Left lobe of liver (tissue), 2 donors: ENCODE data around the gene ZNF90. TPM values are rescaled to one million over a fixed set of nuclear protein-coding genes. Genes with fewer than 3 reads are reported as not detected.
"Not testable (repeated sequence)": the region's sequence is repeated elsewhere in the genome, so short reads cannot be mapped to it uniquely, and the experiment has no call there.

Source experiments
- ATAC-seq: fragments of 200-7000 bp; cut with Tn5 transposase; one replicate; pipeline ENCODE4 v1.9.1; 2020; ENCODE audit warnings: mild to moderate bottlenecking, moderate library complexity
- DNase-seq: peaks from one replicate; pipeline ENCODE4 v3.0.0-alpha.2; 2020; ENCODE audit warnings: low spot score
- total RNA-seq: library from RNA; stranded (reverse); gene quantifications from one replicate; pipeline ENCODE4 v1.2.1, GENCODE V29; 2021
- donor health status: DM: no; HTN: no; CAD: no; lungs with moderate emphysema.
- donor health status: DM: no; HTN: yes; CAD: no.

Gene ZNF90
- total RNA-seq: 0.43 TPM

- ATAC-seq (peak; percentile 76), DNase-seq (peak; percentile 74)
These were observed at the start of gene ZNF90 for GRCh38 chr19:20077791-20078463. TSS of gene ZNF90 (plus strand) at chr19:20078000. CDS start at chr19:20078133, 133 bp downstream.

GRCh38 chr19:20028611-20029010 is 49.2 kb upstream of the ZNF90 start:
- DNase-seq (no peak), ATAC-seq (no peak)

- DNase-seq (no peak), ATAC-seq (no peak)
These were observed 41.9 kb upstream of the ZNF90 start for GRCh38 chr19:20035935-20036334.

GRCh38 chr19:20038358-20039202 is 39.2 kb upstream of the ZNF90 start:
- ATAC-seq (peak; percentile 60), DNase-seq (no peak)

- ATAC-seq (peak; percentile 99), DNase-seq (peak; percentile 91)
These were observed 38.5 kb upstream of the ZNF90 start, which contains the start of gene ZNF682 for GRCh38 chr19:20039203-20039723. TSS of gene ZNF682 (minus strand) at chr19:20039505. CDS start at chr19:20039345, 160 bp downstream.

- no peak for ATAC-seq
- DNase-seq: no peak
These were observed 33.1 kb upstream of the ZNF90 start for GRCh38 chr19:20044663-20045062.

GRCh38 chr19:20045742-20046141 is 32.1 kb upstream of the ZNF90 start:
- DNase-seq, ATAC-seq: not testable (repeated sequence)

- DNase-seq: peak; percentile 95
- peak; percentile 98 for ATAC-seq
These were observed 25.7 kb upstream of the ZNF90 start for GRCh38 chr19:20051841-20052768.

- not testable (repeated sequence) for ATAC-seq
These were observed 19.1 kb upstream of the ZNF90 start for GRCh38 chr19:20058738-20059137.

GRCh38 chr19:20060282-20060681 is 17.5 kb upstream of the ZNF90 start:
- DNase-seq: no peak
- no peak for ATAC-seq

More at GRCh38 chr19:20058738-20059137, 19.1 kb upstream of the ZNF90 start:
- not testable (repeated sequence) for DNase-seq

GRCh38 chr19:20066861-20067260 is 10.9 kb upstream of the ZNF90 start:
- DNase-seq (no peak), ATAC-seq (no peak)

GRCh38 chr19:20067943-20068342 is 9.9 kb upstream of the ZNF90 start:
- ATAC-seq (no peak), DNase-seq (no peak)

- DNase-seq, ATAC-seq: not testable (repeated sequence)
These were observed 9.2 kb upstream of the ZNF90 start for GRCh38 chr19:20068559-20068958.

- ATAC-seq (no peak), DNase-seq (no peak)
These were observed 7.1 kb upstream of the ZNF90 start for GRCh38 chr19:20070691-20071090.

GRCh38 chr19:20072936-20073335 is 4.9 kb upstream of the ZNF90 start:
- DNase-seq (no peak), ATAC-seq (no peak)

GRCh38 chr19:20078581-20079031 is 806 bp downstream of the ZNF90 start:
- DNase-seq: no peak
- ATAC-seq: no peak

- no peak for DNase-seq
- no peak for ATAC-seq
These were observed 1.7 kb downstream of the ZNF90 start for GRCh38 chr19:20079476-20079875.

GRCh38 chr19:20080656-20081055 is 2.9 kb downstream of the ZNF90 start:
- no peak for ATAC-seq
- DNase-seq: no peak

- not testable (repeated sequence) for ATAC-seq, DNase-seq
These were observed 4.5 kb downstream of the ZNF90 start for GRCh38 chr19:20082232-20082833.

GRCh38 chr19:20082876-20083275 is 5.1 kb downstream of the ZNF90 start:
- not testable (repeated sequence) for DNase-seq, ATAC-seq
